Measurements from ENCODE around the gene UST.
"Not testable (repeated sequence)": the region's sequence is repeated elsewhere in the genome, so short reads cannot be mapped to it uniquely, and the experiment has no call there.

The UST gene

GRCh38 chr6:148890652-148891404 is 144.0 kb downstream of the UST start:
- in situ Hi-C loops (cut with MboI; ENCODE audit: low sequenced_read_pairs), result no loop called here

- in situ Hi-C loops (cut with MboI; ENCODE audit: low sequenced_read_pairs), result no loop called here
Observed at GRCh38 chr6:148891405-148891783, 144.6 kb downstream of the UST start.

DNA sequence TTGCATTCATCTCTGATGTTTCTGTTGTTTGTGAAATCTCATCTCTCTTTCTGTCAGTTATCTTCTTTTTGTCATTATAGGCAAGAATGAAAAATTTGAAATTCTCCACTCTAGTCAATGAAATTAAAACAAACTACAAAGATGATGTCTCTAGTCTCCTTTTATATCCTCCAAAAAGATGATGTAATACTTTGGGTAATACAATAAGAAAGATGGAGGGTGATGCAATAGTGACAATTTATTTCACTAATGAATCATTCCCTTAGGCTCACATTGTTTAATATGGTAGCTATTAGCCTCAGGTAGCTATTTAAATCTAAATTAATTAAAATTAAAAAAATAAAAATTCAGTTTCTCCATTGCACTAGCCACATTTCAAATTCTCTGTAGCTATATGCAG is 145.4 kb downstream of the UST start:
- in situ Hi-C loops (cut with MboI; ENCODE audit: low sequenced_read_pairs), result no loop called here

GRCh38 chr6:148893073-148893472 is 146.2 kb downstream of the UST start:
- in situ Hi-C loops (cut with MboI; ENCODE audit: low sequenced_read_pairs), result no loop called here

GRCh38 chr6:148893481-148893880 is 146.7 kb downstream of the UST start:
- in situ Hi-C loops (cut with MboI; ENCODE audit: low sequenced_read_pairs), result no loop called here

GRCh38 chr6:148898376-148899014 is 151.7 kb downstream of the UST start:
- in situ Hi-C loops (cut with MboI; ENCODE audit: low sequenced_read_pairs), result no loop called here

DNA sequence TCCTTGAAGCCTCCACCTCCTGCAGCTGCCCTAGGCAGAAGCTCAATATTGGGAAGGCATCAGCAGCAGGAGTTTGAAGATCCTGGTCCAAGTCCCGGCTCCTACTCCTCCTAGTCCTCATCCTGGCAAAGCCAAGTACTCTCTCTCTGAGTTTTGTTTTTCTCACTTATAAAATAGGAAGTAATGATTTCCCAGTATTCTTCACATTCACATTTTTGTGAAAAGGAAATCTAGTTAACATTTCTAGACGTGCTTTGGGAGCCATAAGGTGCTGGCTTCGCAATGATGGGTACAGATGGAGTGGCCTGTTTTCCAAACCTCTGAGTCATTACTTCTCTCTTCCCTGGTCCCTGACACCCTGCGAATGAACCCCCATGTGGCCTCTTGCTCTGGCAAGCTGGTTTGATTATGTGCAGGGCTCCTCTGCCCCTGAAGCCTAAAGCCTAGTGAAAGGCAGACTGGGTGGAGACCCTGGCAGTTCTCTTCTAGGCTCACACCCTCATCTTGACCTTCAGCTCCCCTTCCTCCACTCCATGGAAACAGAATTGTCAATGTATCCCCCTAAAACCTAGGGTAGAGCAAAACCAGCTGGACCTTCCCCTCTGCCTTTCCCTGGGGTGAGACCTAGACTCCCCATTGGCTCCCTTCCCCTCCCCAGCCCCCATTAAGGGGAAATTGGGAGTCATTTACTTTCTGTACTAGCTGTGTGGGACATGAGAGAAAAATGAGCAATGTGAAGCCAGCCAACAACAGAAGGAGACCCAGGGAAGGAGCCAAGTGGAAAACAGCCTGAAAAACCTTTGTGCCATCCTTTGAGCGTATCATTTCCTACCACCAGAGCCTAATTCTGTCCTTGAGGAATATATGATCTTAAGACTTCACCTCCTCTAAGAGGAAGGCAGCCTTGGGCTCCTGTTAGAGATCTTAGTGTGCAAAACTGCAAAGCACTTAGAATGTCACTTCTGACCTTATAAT is 158.4 kb downstream of the UST start:
- in situ Hi-C loops (cut with MboI; ENCODE audit: low sequenced_read_pairs), result no loop called here

DNA sequence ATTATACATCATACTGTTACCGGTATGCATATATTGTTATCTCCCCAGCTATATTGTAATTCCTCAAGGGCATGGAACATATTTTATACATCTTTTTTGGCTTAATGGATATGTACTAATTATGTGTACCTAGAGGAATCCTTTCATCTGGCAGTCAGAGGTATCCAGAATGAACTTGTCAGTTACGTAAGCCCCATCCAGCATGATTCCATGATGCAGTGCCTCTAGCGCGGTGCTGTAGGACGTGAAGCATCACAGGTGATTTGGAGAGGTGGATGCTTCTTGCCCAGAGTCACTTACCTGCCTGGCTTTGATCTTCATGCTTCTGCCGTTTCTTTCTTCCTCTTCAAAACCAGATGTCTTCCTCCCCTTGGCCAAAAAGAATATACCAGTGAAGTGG is 159.1 kb downstream of the UST start:
- in situ Hi-C loops (cut with MboI; ENCODE audit: low sequenced_read_pairs), result no loop called here

GRCh38 chr6:148906386-148906785 is 159.6 kb downstream of the UST start:
- in situ Hi-C loops (cut with MboI; ENCODE audit: low sequenced_read_pairs), result no loop called here

DNA sequence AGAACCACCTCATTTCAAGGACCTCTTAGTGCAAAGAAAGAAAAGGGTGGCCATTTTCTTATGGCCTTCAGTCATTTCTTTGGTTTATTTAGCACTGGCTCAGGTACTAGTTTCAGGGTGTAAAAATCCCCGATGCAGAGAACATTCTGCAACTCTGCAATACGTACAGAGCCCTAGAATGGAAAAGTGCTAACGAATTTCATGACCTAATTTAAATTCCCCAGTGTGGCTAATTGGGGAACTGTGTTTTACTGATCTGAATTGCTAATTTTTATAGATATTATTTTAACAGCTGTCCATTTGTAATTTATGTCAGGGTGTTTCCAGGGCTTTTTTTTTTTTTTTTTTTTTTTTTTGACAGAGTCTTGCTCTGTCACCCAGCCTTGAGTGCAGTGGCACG is 160.7 kb downstream of the UST start:
- in situ Hi-C loops (cut with MboI; ENCODE audit: low sequenced_read_pairs), result no loop called here

- in situ Hi-C loops (cut with MboI; ENCODE audit: low sequenced_read_pairs), result no loop called here
Observed at GRCh38 chr6:148912252-148912651, 165.4 kb downstream of the UST start.

- in situ Hi-C loops (cut with MboI; ENCODE audit: low sequenced_read_pairs), result no loop called here
Observed at GRCh38 chr6:148915810-148916209, 169.0 kb downstream of the UST start.

GRCh38 chr6:148916485-148916884 is 169.7 kb downstream of the UST start:
- in situ Hi-C loops (cut with MboI; ENCODE audit: low sequenced_read_pairs), result not testable (repeated sequence)

GRCh38 chr6:148924226-148925012 is 177.6 kb downstream of the UST start:
- in situ Hi-C loops (cut with MboI; ENCODE audit: low sequenced_read_pairs), result loop anchor here (25.0 kb wide), 1 partner anchor 337 kb away; no protein-coding TSS in a partner anchor

DNA sequence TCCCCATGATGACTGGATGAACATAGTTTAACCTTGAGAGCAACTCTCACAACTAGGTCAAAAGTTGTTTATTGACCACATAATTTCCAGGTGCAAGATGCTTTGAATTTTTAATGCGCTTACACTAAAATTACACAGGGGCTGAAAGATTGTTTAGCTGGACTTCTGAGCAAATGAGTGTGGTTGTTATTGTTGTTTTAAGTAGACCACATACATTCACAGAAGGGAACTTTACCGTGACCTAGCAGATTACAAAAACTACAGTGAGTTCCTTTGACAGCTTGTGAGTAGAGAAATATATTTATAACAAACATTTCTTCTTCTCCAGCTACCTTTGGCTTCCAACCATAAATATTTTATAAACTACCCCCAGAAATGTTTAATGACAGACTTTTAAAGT is 178.9 kb downstream of the UST start:
- in situ Hi-C loops (cut with MboI; ENCODE audit: low sequenced_read_pairs), result loop anchor here (25.0 kb wide), 1 partner anchor 338 kb away; no protein-coding TSS in a partner anchor

- in situ Hi-C loops (cut with MboI; ENCODE audit: low sequenced_read_pairs), result loop anchor here (25.0 kb wide), 1 partner anchor 339 kb away; no protein-coding TSS in a partner anchor
Observed at GRCh38 chr6:148926478-148926877, 179.6 kb downstream of the UST start.

- in situ Hi-C loops (cut with MboI; ENCODE audit: low sequenced_read_pairs), result loop anchor here (25.0 kb wide), 1 partner anchor 340 kb away; no protein-coding TSS in a partner anchor
Observed at GRCh38 chr6:148927586-148927985, 180.8 kb downstream of the UST start.

- in situ Hi-C loops (cut with MboI; ENCODE audit: low sequenced_read_pairs), result loop anchor here (25.0 kb wide), 1 partner anchor 342 kb away; no protein-coding TSS in a partner anchor
Observed at GRCh38 chr6:148928811-148929210, 182.0 kb downstream of the UST start.

DNA sequence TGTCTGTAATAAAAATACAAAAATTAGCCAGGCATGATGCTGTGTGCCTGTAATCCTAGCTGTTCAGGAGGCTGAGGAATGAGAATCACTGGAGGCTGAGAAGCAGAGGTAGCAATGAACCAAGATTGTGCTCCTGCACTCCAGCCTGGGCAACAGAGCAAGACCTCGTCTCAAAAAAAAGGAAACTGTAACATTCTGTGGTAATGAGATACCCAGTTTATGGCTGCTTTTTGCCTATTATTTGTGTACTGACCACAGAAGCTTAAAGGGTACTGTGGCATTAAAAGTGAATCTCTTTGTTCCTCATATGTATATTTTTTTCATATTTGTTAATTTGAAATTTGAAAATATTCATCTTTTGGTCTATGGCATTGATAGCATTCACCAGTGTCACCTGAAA is 185.4 kb downstream of the UST start:
- in situ Hi-C loops (cut with MboI; ENCODE audit: low sequenced_read_pairs), result loop anchor here (25.0 kb wide), 1 partner anchor 345 kb away; no protein-coding TSS in a partner anchor

- in situ Hi-C loops (cut with MboI; ENCODE audit: low sequenced_read_pairs), result loop anchor here (25.0 kb wide), 1 partner anchor 345 kb away; no protein-coding TSS in a partner anchor
Observed at GRCh38 chr6:148932731-148933130, 185.9 kb downstream of the UST start.
